ENCODE data around the gene MRTFA.

Gene MRTFA

DNA sequence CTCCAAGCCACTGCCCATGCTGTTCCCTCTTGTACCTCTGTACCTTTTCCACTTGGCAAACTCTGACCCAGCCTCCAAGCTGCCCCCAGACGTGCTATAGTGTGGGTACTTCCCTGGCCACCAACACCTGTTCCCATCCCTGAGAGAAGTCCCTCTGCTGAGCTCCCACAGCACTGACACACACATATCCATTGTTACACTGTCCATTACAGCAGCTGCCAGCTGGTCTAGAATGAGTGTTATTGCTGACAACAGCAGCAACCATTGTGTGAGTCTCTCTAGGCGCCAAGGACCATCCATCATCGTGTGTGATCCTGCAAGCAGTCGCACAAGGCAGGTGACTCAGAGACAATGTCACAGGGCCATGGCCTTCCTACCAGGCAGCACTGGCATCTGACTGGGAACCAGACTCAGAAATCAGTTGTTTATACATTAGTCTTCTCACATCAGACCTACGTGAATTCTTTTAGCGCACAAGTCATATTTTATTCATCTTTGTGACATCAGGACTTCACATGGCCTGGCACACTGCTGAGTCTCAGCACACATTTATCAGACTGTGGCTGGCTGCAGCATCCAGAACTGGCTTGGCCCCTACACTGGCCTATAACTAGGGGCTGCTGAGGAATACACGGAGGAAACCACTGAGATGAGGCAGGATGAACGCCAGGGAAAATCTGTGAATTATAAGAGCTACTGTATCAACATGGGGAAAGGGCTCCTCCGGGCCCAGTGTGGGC is 209.8 kb downstream of the MRTFA start:
- H3K27ac ChIP-seq (ENCODE audit: low read depth, low read length) = no peak overlapping the region
- H3K4me3 ChIP-seq (ENCODE audit: low read depth in 1 of 2, low read length in 2 of 2) = no peak overlapping the region
- peaks cover 61 to 92% of the 10 kb centered on the region in 2 donors for H3K36me3 ChIP-seq (ENCODE audit: control insufficient read depth in 1 of 2, insufficient read depth in 2 of 2, low read length in 2 of 2)
- H3K9me3 ChIP-seq (ENCODE audit: control insufficient read depth in 1 of 2, low read length in 2 of 2) = no peaks in the 10 kb centered on the region
- H3K9ac ChIP-seq (ENCODE audit: low read depth in 1 of 2, low read length in 2 of 2) = no peak overlapping the region
- peaks cover 0 to 4% of the 10 kb centered on the region in 2 donors for H3K4me1 ChIP-seq (ENCODE audit: control insufficient read depth in 1 of 2, insufficient read depth in 2 of 2, low read length in 2 of 2)
- no peaks in the 10 kb centered on the region for H3K27me3 ChIP-seq (ENCODE audit: control insufficient read depth in 1 of 2, insufficient read depth in 2 of 2, low read length in 2 of 2)

DNA sequence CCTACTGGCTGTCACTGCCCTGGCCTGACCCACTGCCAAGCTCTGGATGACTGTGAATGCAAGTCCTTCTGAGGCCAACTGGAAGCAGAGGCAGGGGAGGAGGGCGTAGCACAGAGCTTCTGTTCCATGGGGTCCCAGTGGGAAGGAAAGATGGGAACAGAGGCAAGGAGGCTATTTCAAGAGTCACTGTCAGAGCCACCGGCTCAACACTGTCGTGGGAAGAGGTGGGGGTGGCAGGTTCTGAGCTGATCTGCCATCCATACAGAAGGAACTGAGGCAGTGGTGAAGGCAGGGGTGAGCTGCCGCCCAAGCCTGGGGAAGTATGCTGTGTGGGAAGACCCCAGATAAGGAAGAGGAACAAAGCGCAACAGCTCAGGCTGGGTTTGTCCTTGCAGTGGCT is 211.4 kb downstream of the MRTFA start:
- no peaks in the 10 kb centered on the region for H3K27me3 ChIP-seq (ENCODE audit: control insufficient read depth in 1 of 2, insufficient read depth in 2 of 2, low read length in 2 of 2)
- H3K9me3 ChIP-seq (ENCODE audit: control insufficient read depth in 1 of 2, low read length in 2 of 2) = no peaks in the 10 kb centered on the region
- H3K27ac ChIP-seq (ENCODE audit: low read depth, low read length) = no peak overlapping the region
- peaks cover 0 to 4% of the 10 kb centered on the region in 2 donors for H3K4me1 ChIP-seq (ENCODE audit: control insufficient read depth in 1 of 2, insufficient read depth in 2 of 2, low read length in 2 of 2)
- no peak overlapping the region for H3K4me3 ChIP-seq (ENCODE audit: low read depth in 1 of 2, low read length in 2 of 2)
- H3K36me3 ChIP-seq (ENCODE audit: control insufficient read depth in 1 of 2, insufficient read depth in 2 of 2, low read length in 2 of 2) = peaks cover 67 to 97% of the 10 kb centered on the region in 2 donors
- H3K9ac ChIP-seq (ENCODE audit: low read depth in 1 of 2, low read length in 2 of 2) = no peak overlapping the region

DNA sequence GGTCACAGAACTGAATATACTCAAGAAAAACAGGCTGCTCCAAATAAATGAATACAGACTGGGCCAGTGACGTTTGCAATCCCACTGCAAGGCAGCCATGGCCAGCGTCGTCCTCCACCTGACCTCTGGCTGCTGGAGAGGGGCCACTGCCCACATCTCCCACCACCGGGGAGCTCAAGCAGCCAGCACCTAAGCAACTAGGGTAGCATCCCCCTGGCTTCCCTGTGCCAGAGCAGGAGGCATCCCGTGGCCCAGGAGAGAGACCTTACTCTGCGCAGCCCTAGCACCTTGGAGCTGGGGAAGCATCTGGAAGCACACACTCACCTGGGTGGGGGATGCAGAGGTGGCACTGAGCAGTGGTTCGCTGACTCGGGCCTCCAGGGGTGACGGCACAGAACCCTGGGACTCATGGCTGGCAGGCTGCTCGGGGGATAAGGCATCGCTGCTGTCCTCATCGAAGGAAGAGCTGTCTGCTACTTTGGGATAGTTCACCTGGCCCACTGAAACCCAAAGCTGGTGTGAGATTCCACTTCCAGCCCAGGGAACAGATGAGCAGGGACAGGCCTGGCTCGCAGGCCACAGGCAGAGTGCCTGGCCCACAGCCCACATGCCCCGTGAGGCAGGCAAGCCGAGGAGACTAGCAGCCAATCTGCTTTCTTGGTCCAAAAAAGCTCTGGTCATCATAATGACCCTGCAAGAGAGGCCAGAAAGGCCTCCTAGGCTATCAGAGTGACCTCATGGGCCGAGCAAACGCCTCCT is 212.5 kb downstream of the MRTFA start:
- no peak overlapping the region for H3K27ac ChIP-seq (ENCODE audit: low read depth, low read length)
- no peak overlapping the region for H3K9ac ChIP-seq (ENCODE audit: low read depth in 1 of 2, low read length in 2 of 2)
- no peak overlapping the region for H3K4me3 ChIP-seq (ENCODE audit: low read depth in 1 of 2, low read length in 2 of 2)
- no peaks in the 10 kb centered on the region for H3K9me3 ChIP-seq (ENCODE audit: control insufficient read depth in 1 of 2, low read length in 2 of 2)
- peaks cover 68 to 97% of the 10 kb centered on the region in 2 donors for H3K36me3 ChIP-seq (ENCODE audit: control insufficient read depth in 1 of 2, insufficient read depth in 2 of 2, low read length in 2 of 2)
- no peaks in the 10 kb centered on the region for H3K27me3 ChIP-seq (ENCODE audit: control insufficient read depth in 1 of 2, insufficient read depth in 2 of 2, low read length in 2 of 2)
- H3K4me1 ChIP-seq (ENCODE audit: control insufficient read depth in 1 of 2, insufficient read depth in 2 of 2, low read length in 2 of 2) = peaks cover 0 to 4% of the 10 kb centered on the region in 2 donors

DNA sequence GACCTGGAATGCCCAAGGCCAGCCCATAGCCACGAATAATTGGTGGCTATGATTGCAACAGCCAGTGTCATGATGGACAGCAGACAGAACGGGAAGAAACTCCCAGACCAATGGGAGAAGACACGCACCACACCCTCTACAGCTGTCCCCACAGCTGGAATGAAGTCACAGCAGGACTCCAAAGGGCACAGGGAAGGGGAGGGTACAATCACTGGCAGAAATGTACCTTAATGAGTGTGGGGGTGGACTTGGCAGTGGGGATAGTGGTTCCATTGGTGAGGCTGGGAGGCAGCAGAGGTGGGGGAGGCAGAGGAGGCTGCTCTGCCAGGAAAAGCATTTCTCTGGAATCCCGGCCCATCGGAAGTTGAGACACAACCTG is 213.2 kb downstream of the MRTFA start:
- Histone ChIP-seq H3K9ac (ENCODE audit: low read depth in 1 of 2, low read length in 2 of 2) (no peak overlapping the region), H3K4me1 (ENCODE audit: control insufficient read depth in 1 of 2, insufficient read depth in 2 of 2, low read length in 2 of 2) (peaks cover 0 to 4% of the 10 kb centered on the region in 2 donors), H3K4me3 (ENCODE audit: low read depth in 1 of 2, low read length in 2 of 2) (no peak overlapping the region), H3K9me3 (ENCODE audit: control insufficient read depth in 1 of 2, low read length in 2 of 2) (no peaks in the 10 kb centered on the region), H3K27me3 (ENCODE audit: control insufficient read depth in 1 of 2, insufficient read depth in 2 of 2, low read length in 2 of 2) (no peaks in the 10 kb centered on the region), H3K36me3 (ENCODE audit: control insufficient read depth in 1 of 2, insufficient read depth in 2 of 2, low read length in 2 of 2) (peaks cover 68 to 93% of the 10 kb centered on the region in 2 donors), H3K27ac (ENCODE audit: low read depth, low read length) (no peak overlapping the region)

DNA sequence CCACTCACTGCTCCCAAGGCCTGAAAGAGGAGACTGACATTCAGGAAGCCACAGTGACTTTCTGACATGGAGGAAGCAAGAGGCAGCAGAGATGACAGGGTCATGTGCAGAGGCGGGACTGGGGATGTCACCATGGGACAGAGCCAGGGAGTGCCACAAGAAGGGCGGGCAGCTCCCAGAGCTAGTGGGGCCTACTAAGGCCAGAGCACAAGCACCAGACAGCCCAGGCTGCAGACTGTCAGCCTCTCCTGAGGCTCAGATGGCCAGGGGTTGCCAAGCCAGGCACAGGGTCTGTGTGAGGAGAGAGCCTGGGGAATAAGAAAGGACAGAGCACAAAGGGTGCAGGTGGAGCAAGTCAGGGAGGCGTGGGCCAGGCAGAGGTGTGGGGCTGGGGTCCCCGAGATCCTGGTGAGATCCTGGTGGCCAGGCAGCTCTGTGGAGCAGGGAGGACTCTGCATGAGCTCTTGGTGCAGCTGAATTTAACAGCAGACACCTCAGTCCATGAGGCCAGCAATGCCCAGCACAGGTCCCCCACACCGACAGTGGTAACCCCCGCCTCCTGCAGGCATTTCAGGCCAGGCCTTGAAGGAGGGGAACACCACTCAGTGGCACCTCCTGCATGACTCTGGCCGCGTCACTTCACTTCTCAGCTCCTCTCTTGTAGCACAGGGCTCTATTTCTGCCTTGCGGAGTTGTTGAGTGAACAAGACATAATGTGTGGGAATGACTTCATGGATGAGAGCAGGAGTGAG is 213.8 kb downstream of the MRTFA start:
- Histone ChIP-seq H3K27me3 (ENCODE audit: control insufficient read depth in 1 of 2, insufficient read depth in 2 of 2, low read length in 2 of 2) (no peaks in the 10 kb centered on the region), H3K9me3 (ENCODE audit: control insufficient read depth in 1 of 2, low read length in 2 of 2) (no peaks in the 10 kb centered on the region), H3K4me3 (ENCODE audit: low read depth in 1 of 2, low read length in 2 of 2) (no peak overlapping the region), H3K9ac (ENCODE audit: low read depth in 1 of 2, low read length in 2 of 2) (no peak overlapping the region), H3K36me3 (ENCODE audit: control insufficient read depth in 1 of 2, insufficient read depth in 2 of 2, low read length in 2 of 2) (peaks cover 68 to 93% of the 10 kb centered on the region in 2 donors), H3K4me1 (ENCODE audit: control insufficient read depth in 1 of 2, insufficient read depth in 2 of 2, low read length in 2 of 2) (peaks cover 0 to 4% of the 10 kb centered on the region in 2 donors), H3K27ac (ENCODE audit: low read depth, low read length) (no peak overlapping the region)

DNA sequence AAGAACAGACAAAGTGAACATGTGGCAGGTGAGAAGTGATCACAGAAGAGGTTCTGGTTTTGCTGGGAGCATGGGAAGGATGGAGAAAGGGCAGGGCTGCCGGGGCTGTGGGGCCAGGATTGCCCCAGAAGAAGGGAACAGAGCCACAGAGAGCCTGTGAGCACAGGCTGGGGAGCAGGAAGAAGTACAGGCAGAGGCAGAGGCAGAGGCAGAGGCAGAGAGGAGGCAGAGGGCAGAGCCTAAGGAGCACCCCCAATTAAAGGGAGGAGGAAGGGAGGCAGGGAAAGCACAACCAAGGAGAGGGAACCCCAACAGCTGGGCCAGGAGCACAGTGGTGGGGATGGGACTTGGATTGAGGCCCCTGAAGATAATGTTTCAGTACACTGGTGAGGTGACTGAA is 214.6 kb downstream of the MRTFA start:
- Histone ChIP-seq H3K4me1 (ENCODE audit: control insufficient read depth in 1 of 2, insufficient read depth in 2 of 2, low read length in 2 of 2) (peaks cover 0 to 4% of the 10 kb centered on the region in 2 donors), H3K9me3 (ENCODE audit: control insufficient read depth in 1 of 2, low read length in 2 of 2) (no peaks in the 10 kb centered on the region), H3K9ac (ENCODE audit: low read depth in 1 of 2, low read length in 2 of 2) (no peak overlapping the region), H3K27ac (ENCODE audit: low read depth, low read length) (no peak overlapping the region), H3K36me3 (ENCODE audit: control insufficient read depth in 1 of 2, insufficient read depth in 2 of 2, low read length in 2 of 2) (peaks cover 65 to 91% of the 10 kb centered on the region in 2 donors), H3K27me3 (ENCODE audit: control insufficient read depth in 1 of 2, insufficient read depth in 2 of 2, low read length in 2 of 2) (no peaks in the 10 kb centered on the region), H3K4me3 (ENCODE audit: low read depth in 1 of 2, low read length in 2 of 2) (no peak overlapping the region)

DNA sequence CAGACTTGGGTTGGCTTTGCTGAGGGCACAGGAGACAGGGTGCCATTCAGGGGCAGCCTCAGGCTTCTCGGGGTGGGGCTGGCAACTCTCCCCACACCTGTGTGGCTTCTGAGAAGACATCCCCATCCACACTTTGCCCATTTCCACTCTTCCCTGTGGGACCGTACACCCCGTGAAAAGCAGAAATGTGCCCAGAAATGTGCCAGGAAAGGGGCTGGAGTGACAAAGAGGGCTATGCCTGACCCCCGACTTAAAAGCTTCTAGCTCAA is 215.5 kb downstream of the MRTFA start:
- Histone ChIP-seq H3K9ac (ENCODE audit: low read depth in 1 of 2, low read length in 2 of 2) (no peak overlapping the region), H3K4me3 (ENCODE audit: low read depth in 1 of 2, low read length in 2 of 2) (no peak overlapping the region), H3K27me3 (ENCODE audit: control insufficient read depth in 1 of 2, insufficient read depth in 2 of 2, low read length in 2 of 2) (no peaks in the 10 kb centered on the region), H3K36me3 (ENCODE audit: control insufficient read depth in 1 of 2, insufficient read depth in 2 of 2, low read length in 2 of 2) (peaks cover 64 to 92% of the 10 kb centered on the region in 2 donors), H3K9me3 (ENCODE audit: control insufficient read depth in 1 of 2, low read length in 2 of 2) (no peaks in the 10 kb centered on the region), H3K27ac (ENCODE audit: low read depth, low read length) (no peak overlapping the region), H3K4me1 (ENCODE audit: control insufficient read depth in 1 of 2, insufficient read depth in 2 of 2, low read length in 2 of 2) (peaks cover 0 to under 1% of the 10 kb centered on the region in 2 donors)

DNA sequence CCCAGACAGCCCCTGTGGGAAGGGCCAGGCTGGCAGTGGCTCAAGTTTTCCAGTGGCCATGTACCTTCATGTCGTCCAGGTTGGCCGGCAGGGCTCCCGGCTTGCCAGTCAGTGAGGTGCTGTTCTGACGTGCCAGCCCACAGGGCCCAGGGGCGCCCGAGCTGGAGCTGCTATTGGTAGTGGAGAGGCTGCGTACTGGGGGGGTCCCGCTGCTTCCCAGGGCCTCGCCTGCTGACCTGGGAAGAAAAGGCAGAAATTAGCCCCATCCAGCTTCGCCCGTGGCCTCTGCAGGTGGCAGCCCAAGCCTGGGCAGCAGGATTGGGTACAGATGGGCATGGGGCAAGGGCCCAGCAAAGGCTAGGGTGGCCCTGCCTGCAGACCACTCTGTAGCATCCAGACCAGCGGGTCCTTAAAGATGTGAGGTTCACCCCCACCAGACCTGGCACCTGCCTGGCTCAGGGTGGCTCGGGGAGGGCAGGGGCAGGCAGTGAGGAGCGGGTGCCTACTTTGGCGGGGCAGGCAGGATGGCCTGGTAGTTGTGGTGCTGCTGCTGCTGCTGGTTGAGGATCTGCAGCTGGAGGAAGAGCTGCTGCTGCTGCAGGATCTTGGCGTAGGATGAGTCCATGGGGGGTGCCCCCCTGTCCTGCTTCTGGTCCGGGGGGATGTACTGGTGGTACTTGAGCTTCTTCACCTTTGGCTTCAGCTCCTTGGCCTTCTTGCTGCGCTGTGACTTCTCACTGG is 216.0 kb downstream of the MRTFA start:
- Histone ChIP-seq H3K36me3 (ENCODE audit: control insufficient read depth in 1 of 2, insufficient read depth in 2 of 2, low read length in 2 of 2) (peaks cover 59 to 91% of the 10 kb centered on the region in 2 donors), H3K9me3 (ENCODE audit: control insufficient read depth in 1 of 2, low read length in 2 of 2) (no peaks in the 10 kb centered on the region), H3K4me1 (ENCODE audit: control insufficient read depth in 1 of 2, insufficient read depth in 2 of 2, low read length in 2 of 2) (peaks cover 4 to 5% of the 10 kb centered on the region in 2 donors)

DNA sequence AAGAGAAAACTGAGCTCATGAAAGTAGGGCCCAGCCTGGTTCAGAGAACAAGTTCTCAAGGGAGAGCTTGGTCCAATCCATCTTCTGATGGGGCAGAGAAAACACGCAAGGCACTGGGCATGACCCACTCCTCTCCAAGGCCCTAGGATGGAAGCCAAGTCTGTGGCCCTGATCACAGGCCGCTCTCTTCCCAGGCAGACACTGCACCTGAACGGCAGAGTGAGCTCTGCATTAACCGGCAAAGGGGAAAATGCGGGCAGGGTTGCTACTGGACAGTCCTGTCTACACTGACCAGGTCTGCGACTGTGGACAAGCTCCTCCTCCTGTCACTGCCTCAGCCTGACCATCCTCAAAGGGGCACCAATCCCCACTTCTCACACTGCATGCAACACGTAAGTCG is 216.8 kb downstream of the MRTFA start:
- Histone ChIP-seq H3K27me3 (ENCODE audit: control insufficient read depth in 1 of 2, insufficient read depth in 2 of 2, low read length in 2 of 2) (no peaks in the 10 kb centered on the region), H3K9ac (ENCODE audit: low read depth in 1 of 2, low read length in 2 of 2) (no peak overlapping the region), H3K27ac (ENCODE audit: low read depth, low read length) (no peak overlapping the region), H3K4me1 (ENCODE audit: control insufficient read depth in 1 of 2, insufficient read depth in 2 of 2, low read length in 2 of 2) (peaks cover 11% of the 10 kb centered on the region in 2 donors), H3K9me3 (ENCODE audit: control insufficient read depth in 1 of 2, low read length in 2 of 2) (no peaks in the 10 kb centered on the region), H3K36me3 (ENCODE audit: control insufficient read depth in 1 of 2, insufficient read depth in 2 of 2, low read length in 2 of 2) (peaks cover 51 to 84% of the 10 kb centered on the region in 2 donors), H3K4me3 (ENCODE audit: low read depth in 1 of 2, low read length in 2 of 2) (no peak overlapping the region)

More for the DNA sequence above, 216.0 kb downstream of the MRTFA start:
- no peaks in the 10 kb centered on the region for H3K27me3 ChIP-seq (ENCODE audit: control insufficient read depth in 1 of 2, insufficient read depth in 2 of 2, low read length in 2 of 2)
- H3K4me3 ChIP-seq (ENCODE audit: low read depth in 1 of 2, low read length in 2 of 2) = no peak overlapping the region
- H3K27ac ChIP-seq (ENCODE audit: low read depth, low read length) = no peak overlapping the region
- no peak overlapping the region for H3K9ac ChIP-seq (ENCODE audit: low read depth in 1 of 2, low read length in 2 of 2)
